Endothelial cell of umbilical vein (primary cell): Measurements from ENCODE around the gene TMEM106C. TPM values are rescaled to one million over a fixed set of nuclear protein-coding genes. Genes with fewer than 3 reads are reported as not detected.

Experiments used
- BruUV-seq: library from RNA; stranded (reverse); fragments of 400-500 nt; replicated peaks from 2 replicates; lab custom pipeline; 2021; lab: Mats Ljungman, UMichigan
- CTCF ChIA-PET: fragments of 300-600, 350-600 bp; sonication (Branson Sonifier 250); formaldehyde crosslinking; loops from one replicate; lab custom pipeline; 2021; ENCODE audit warnings: antibody characterized with exemption, inconsistent platforms; lab: Charles Lee
- POLR2A ChIA-PET: fragments of 300-600, 350-600 bp; sonication (Branson Sonifier 250); formaldehyde crosslinking; loops from one replicate; lab custom pipeline; 2021; ENCODE audit warnings: antibody characterized with exemption, inconsistent platforms; lab: Charles Lee
- DNase-seq: peaks from one replicate; pipeline ENCODE4 v3.0.0-alpha.2; 2011; ENCODE audit warnings: low read depth, low spot score
- FAIRE-seq: peaks from 2 replicates; lab custom pipeline; 2011; peaks lifted over from hg19 to GRCh38; lab: Jason Lieb, UNC
- H2AFZ ChIP-seq: 2 replicates; pipeline ENCODE4 v1.6.0; 2012; ENCODE audit warnings: low read depth, low read length, control low read depth, inconsistent platforms
- H3K27ac ChIP-seq: 2 replicates; pipeline ENCODE4 v1.5.1; 2011; ENCODE audit warnings: low read depth, mild to moderate bottlenecking, control low read depth, low read length, moderate library complexity; ENCODE audit not compliant: insufficient read depth
- H3K27me3 ChIP-seq, 2 experiments: 2 replicates each; pipeline versions ENCODE4 v1.6.0 to v1.6.1; 2011; ENCODE audit warnings: low read length in 2 of 2, mixed read lengths in 1 of 2; ENCODE audit not compliant: control insufficient read depth in 2 of 2, insufficient read depth in 2 of 2
- H3K36me3 ChIP-seq, 2 experiments: 2 replicates in 1 of 2; 3 replicates in 1 of 2; pipeline ENCODE4 v1.5.1; 2011; ENCODE audit warnings: low read length in 2 of 2, mild to moderate bottlenecking in 1 of 2, moderate library complexity in 1 of 2; ENCODE audit not compliant: control insufficient read depth in 2 of 2, insufficient read depth in 2 of 2; ENCODE audit errors: extremely low read depth in 1 of 2
- H3K4me1 ChIP-seq: 3 replicates; pipeline ENCODE4 v1.5.1; 2011; ENCODE audit warnings: mild to moderate bottlenecking, low read length; ENCODE audit not compliant: control insufficient read depth, insufficient read depth; ENCODE audit errors: extremely low read depth
- H3K4me2 ChIP-seq: 2 replicates; pipeline ENCODE4 v1.6.1; 2011; ENCODE audit warnings: low read length, control low read depth, mixed read lengths; ENCODE audit not compliant: insufficient read depth
- H3K4me3 ChIP-seq, 3 experiments: fragments of 200-600 bp in 1 of 3; sonication (generic), shearing (Covaris generic) in 1 of 3; replicated peaks in 1 of 3; 2 replicates each; pipeline ENCODE4 v1.5.1; 2011 to 2016; ENCODE audit warnings: control low read depth in 3 of 3, low read length in 3 of 3, mild to moderate bottlenecking in 2 of 3, inconsistent platforms in 1 of 3, low read depth in 1 of 3, moderate library complexity in 1 of 3; ENCODE audit not compliant: insufficient read depth in 1 of 3
- H3K79me2 ChIP-seq: 2 replicates; pipeline ENCODE4 v1.6.0; 2012; ENCODE audit warnings: low read length, inconsistent platforms; ENCODE audit not compliant: control insufficient read depth, insufficient read depth
- H3K9ac ChIP-seq: replicated peaks from 2 replicates; pipeline ENCODE3; 2011; ENCODE audit warnings: low read length, control low read depth; ENCODE audit not compliant: insufficient read depth; ENCODE audit errors: extremely low read depth
- H3K9me1 ChIP-seq: replicated peaks from 3 replicates; pipeline ENCODE4 v1.6.0; 2011; ENCODE audit warnings: mild to moderate bottlenecking, low read length; ENCODE audit not compliant: control insufficient read depth, insufficient read depth; ENCODE audit errors: extremely low read depth
- H3K9me3 ChIP-seq: replicated peaks from 2 replicates; pipeline ENCODE4 v1.5.1; 2012; ENCODE audit warnings: low read length, inconsistent platforms; ENCODE audit not compliant: control insufficient read depth, insufficient read depth
- H4K20me1 ChIP-seq: replicated peaks from 2 replicates; pipeline ENCODE3; 2011; ENCODE audit warnings: mild to moderate bottlenecking, low read length; ENCODE audit not compliant: control insufficient read depth, insufficient read depth; ENCODE audit errors: extremely low read depth
- CTCF ChIP-seq, 2 donors: IDR thresholded peaks; 1 replicate in 1 of 2; 2 replicates in 1 of 2; pipeline ENCODE4 v1.5.1; 2011; ENCODE audit warnings: low read length in 2 of 2, mild to moderate bottlenecking in 2 of 2, moderate library complexity in 2 of 2, control low read depth in 1 of 2, inconsistent platforms in 1 of 2, low read depth in 1 of 2; ENCODE audit not compliant: insufficient read depth in 1 of 2; ENCODE audit errors: extremely low read depth in 1 of 2
- EZH2 ChIP-seq: IDR thresholded peaks from 2 replicates; pipeline ENCODE4 v1.6.1; 2012; ENCODE audit warnings: borderline replicate concordance, low read depth, mild to moderate bottlenecking, moderate library complexity, low read length, inconsistent platforms; ENCODE audit not compliant: severe bottlenecking
- FOS ChIP-seq: IDR thresholded peaks from 2 replicates; pipeline ENCODE4 v1.6.1; 2011; ENCODE audit warnings: mild to moderate bottlenecking, low read length, moderate library complexity, borderline replicate concordance; ENCODE audit not compliant: insufficient read depth
- GATA2 ChIP-seq: IDR thresholded peaks from 2 replicates; pipeline ENCODE4 v1.7.0; 2011; ENCODE audit warnings: low read depth, mild to moderate bottlenecking, moderate library complexity, mixed read lengths, low read length; ENCODE audit not compliant: insufficient read length, insufficient read depth
- JUN ChIP-seq: IDR thresholded peaks from 2 replicates; pipeline ENCODE4 v1.6.1; 2011; ENCODE audit warnings: borderline replicate concordance, low read depth; ENCODE audit not compliant: insufficient read length, insufficient read depth
- MAX ChIP-seq: IDR thresholded peaks from 2 replicates; pipeline ENCODE4 v1.6.1; 2011; ENCODE audit not compliant: insufficient read depth, insufficient read length
- MYC ChIP-seq: IDR thresholded peaks from one replicate; pipeline ENCODE4 v1.6.1; 2011; ENCODE audit warnings: mild to moderate bottlenecking, low read depth, low read length
- POLR2A ChIP-seq: IDR thresholded peaks from 2 replicates; pipeline ENCODE4 v1.6.1; 2012; ENCODE audit warnings: low read depth, mild to moderate bottlenecking, control low read depth, low read length
- POLR2AphosphoS5 ChIP-seq: IDR thresholded peaks from 2 replicates; pipeline ENCODE4 v1.6.1; 2012; ENCODE audit warnings: low read depth, mild to moderate bottlenecking, control low read depth, low read length, moderate library complexity; ENCODE audit not compliant: insufficient read depth
- dilution Hi-C: fragments of 300-500 bp; cut with MboI; formaldehyde crosslinking; loops from one replicate; pipeline ENCODE4 v1.15.0; 2019; ENCODE audit warnings: low sequenced_read_pairs; ENCODE audit not compliant: extremely low pct_ligation_motif_present
- intact Hi-C: fragments of 100-400 bp; cut with micrococcal nuclease; formaldehyde crosslinking; loops from one replicate; pipeline ENCODE4 v1.10.0; 2022
- polyA plus RNA-seq, 4 experiments: library from polyadenylated mRNA; depleted of rRNA in 3 of 4; stranded (reverse) in 3 of 4; unstranded in 1 of 4; fragments of >200 nt; gene quantifications; 2 replicates each; pipeline versions ENCODE4 v1.2.1 to v1.2.3, GENCODE V29; 2011 to 2012; ENCODE audit warnings: missing spikeins in 1 of 4
- total RNA-seq: library from RNA; stranded (reverse); gene quantifications from 2 replicates; pipeline ENCODE4 v1.2.3, GENCODE V29; 2021

TMEM106C gene
- total and polyA plus RNA-seq, 2 donors (not counting 3 experiments of a cell fraction or from before 2014, with no cell fraction given) = 84.4 to 148 TPM

DNA sequence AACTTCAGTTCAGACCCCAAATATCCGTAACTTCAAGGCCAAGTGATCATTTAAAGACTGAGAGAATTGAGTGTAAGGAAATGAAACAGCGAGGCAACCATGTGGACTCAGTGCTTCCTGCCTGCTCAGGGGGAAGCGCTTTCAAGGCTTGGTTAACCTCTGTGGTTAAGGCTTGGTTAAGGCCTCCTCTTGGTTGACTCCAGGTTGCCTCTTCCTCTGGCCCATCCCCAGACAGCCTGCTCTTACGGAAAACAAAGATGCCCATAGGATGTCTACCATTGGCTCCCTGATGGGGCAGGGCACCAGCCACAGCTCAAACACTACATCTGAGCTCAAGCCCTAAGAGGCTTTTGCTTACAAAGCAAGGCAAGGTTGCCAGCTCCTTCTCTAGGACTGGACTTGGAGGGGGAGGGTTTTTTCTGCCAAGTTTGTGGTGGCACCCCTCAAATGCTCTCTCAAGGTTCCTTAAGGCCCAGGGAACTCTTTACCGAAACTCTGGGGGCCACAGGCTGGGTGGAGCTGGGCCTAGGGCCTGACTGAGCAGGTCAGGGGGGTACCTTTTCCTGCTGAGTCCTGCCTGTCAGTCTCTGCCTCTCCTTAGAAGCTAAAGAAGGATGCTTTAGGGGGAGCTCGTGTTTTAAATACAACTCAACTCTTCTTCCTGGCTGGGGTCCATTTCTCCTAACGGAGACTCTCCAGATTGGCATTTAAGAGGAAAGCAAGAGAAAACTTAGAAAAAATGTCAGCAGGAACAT is 27.1 kb downstream of the TMEM106C start:
- Histone ChIP-seq H3K9me1 (no peaks in the 10 kb centered on the region), H3K27ac (no peak overlapping the region), H3K4me2 (no peak overlapping the region), H3K4me1 (no peaks in the 10 kb centered on the region), H3K4me3 (no peak overlapping the region), H3K79me2 (no peaks in the 10 kb centered on the region), H4K20me1 (no peaks in the 10 kb centered on the region), H3K9me3 (no peaks in the 10 kb centered on the region), H3K36me3 (no peaks in the 10 kb centered on the region), H2AFZ (no peak overlapping the region), H3K9ac (no peak overlapping the region), H3K27me3 (peaks cover 6 to 7% of the 10 kb centered on the region in 2 experiments)
- no TSS peak for BruUV-seq
- FAIRE-seq (no peak), DNase-seq (no peak)
- intact Hi-C loops = no loop called here
- dilution Hi-C loops = no loop called here
- CTCF ChIA-PET = no interaction called here
- TF ChIP-seq POLR2AphosphoS5 (no peak), JUN (no peak), FOS (no peak), POLR2A (no peak), MAX (no peak), EZH2 (no peak), CTCF (IDR thresholded peaks at IDR 0.05; ENCODE audit: extremely low read depth in 1 of 2, insufficient read depth in 1 of 2, low read depth in 1 of 2, low read length in 2 of 2) (no peak), MYC (no peak), GATA2 (no peak)
- POLR2A ChIA-PET = no interaction called here
